ENCODE results near the gene CHRM5. TPM values are rescaled to one million over a fixed set of nuclear protein-coding genes. Genes with fewer than 3 reads are reported as not detected.

Gene CHRM5
- total RNA-seq, 4 donors from 2014 or later, result not detected

DNA sequence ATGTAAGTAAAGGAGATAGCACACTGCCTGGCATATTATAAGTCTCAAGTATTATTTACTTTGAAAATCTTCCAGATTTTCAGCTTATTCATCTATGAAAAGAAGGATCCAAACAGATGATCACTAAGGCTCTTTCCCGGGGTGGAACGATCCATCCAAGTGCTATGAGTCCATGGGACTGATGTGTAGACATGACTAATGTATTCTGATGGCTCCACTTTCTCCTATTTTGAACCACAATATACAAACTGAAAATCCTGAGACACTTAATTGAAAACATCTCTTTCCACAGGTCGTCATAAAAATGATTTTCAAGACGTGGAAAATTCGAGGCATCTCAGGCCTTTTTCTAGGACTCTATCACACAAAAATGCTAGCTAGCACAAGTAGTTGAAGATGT is 33.4 kb upstream of the CHRM5 start:
- Histone ChIP-seq H3K4me3 (no peak overlapping the region), H3K27me3 (no peaks in the 10 kb centered on the region), H3K9me3 (no peaks in the 10 kb centered on the region), H3K36me3 (no peaks in the 10 kb centered on the region), H3K27ac (no peak overlapping the region), H3K4me1 (no peaks in the 10 kb centered on the region)
- 61% methylated on average over 5 of the region's 5 CpGs for WGBS
- TF ChIP-seq CTCF (IDR thresholded peaks at IDR 0.05), result no peak
- no peak for TF ChIP-seq POLR2AphosphoS5 (IDR thresholded peaks at IDR 0.05)
- TF ChIP-seq EP300 (IDR thresholded peaks at IDR 0.05), result no peak
- no peak for TF ChIP-seq POLR2A (IDR thresholded peaks at IDR 0.05)
- DNase-seq (ENCODE audit: low spot score in 2 of 2), result no peak

DNA sequence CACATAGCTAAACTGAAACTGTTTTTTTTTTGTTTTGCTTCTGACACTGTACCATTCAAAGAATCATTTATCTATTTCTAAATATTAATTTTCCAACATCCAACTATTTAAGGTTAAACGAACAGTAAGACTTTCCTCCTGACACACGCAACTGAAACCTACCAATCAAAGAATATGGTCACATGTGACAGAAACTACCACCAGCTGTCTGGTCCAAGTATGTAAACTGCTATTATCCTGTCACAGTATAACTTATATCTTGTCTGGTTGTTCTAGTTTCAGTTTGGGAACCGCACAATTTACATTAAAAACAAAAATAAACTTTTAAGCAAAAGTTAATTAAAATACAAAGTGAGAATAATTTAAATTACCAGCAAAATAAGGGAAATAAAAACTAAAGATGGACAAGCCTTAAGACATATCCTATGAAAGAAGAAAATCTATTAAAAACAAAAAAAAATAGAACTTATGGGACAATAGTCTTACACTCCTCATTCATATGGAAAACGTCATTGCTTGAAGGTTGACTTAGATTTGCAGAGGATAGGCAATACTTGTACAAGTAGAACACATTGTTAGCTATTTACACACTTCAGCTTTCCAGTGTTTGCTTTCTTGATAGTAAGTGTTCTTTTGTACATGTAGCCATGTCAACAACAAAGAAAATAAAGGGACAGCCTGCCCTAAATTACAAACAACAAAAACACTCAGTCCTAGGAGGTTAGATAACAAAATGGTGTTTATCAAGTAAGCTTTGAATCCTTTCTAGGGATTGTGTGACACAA is 26.8 kb upstream of the CHRM5 start:
- no peaks in the 10 kb centered on the region for H3K27me3 ChIP-seq
- no peak overlapping the region for H3K27ac ChIP-seq
- no peaks in the 10 kb centered on the region for H3K36me3 ChIP-seq
- H3K9me3 ChIP-seq, result no peaks in the 10 kb centered on the region
- H3K4me1 ChIP-seq, result no peaks in the 10 kb centered on the region
- WGBS, result 70% methylated on average over 4 of the region's 4 CpGs
- TF ChIP-seq EP300 (IDR thresholded peaks at IDR 0.05) (no peak), CTCF (IDR thresholded peaks at IDR 0.05) (no peak), POLR2AphosphoS5 (IDR thresholded peaks at IDR 0.05) (no peak), POLR2A (IDR thresholded peaks at IDR 0.05) (no peak)
- H3K4me3 ChIP-seq, result no peak overlapping the region
- no peak for DNase-seq (ENCODE audit: low spot score in 2 of 2)

DNA sequence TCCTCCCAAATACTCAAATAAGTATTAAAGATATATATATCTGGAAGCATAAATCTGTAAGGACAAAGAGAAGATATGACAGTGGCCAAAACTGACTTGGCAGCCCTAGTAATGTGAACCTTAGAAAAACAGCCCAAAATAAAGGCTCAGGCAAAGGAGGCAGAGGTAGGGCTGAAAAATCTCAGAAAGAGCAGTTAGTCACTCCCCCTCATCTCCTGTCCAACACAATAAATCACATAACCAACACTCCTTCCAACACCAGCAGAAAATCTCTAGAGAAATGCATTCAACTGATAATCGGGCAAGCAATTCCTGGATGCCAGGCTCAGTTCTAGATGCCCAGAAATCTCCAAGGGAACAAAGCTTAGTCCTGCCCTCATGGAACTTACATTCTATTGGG is 22.1 kb upstream of the CHRM5 start:
- H3K4me1 ChIP-seq, result no peaks in the 10 kb centered on the region
- no peak for DNase-seq (ENCODE audit: low spot score in 2 of 2)
- WGBS, result 91% methylated on average over 1 of the region's 1 CpG
- no peaks in the 10 kb centered on the region for H3K27me3 ChIP-seq
- no peaks in the 10 kb centered on the region for H3K9me3 ChIP-seq
- TF ChIP-seq POLR2AphosphoS5 (IDR thresholded peaks at IDR 0.05), result no peak
- TF ChIP-seq POLR2A (IDR thresholded peaks at IDR 0.05), result no peak
- TF ChIP-seq CTCF (IDR thresholded peaks at IDR 0.05), result no peak
- no peak for TF ChIP-seq EP300 (IDR thresholded peaks at IDR 0.05)
- H3K4me3 ChIP-seq, result no peak overlapping the region
- H3K27ac ChIP-seq, result no peak overlapping the region
- no peaks in the 10 kb centered on the region for H3K36me3 ChIP-seq

DNA sequence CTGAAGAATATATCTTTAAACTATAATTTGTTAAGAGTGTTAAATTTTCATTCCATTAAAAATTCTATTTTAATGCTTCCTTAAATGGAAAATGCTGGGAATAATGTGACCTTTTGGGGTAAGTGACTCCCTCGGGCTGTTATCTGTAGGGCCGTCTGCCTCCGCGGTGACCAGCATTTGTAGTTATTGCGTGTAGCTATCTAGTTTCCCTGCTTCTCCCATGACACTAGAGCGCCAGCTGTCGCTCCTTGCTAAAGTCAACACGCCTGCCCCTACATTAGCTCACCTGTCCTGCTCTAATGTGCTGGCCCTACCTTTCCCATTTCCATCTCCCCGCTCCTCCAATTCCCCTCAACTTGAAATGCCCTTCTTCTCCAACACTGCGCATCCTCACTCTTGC is 12.4 kb upstream of the CHRM5 start:
- no peaks in the 10 kb centered on the region for H3K27me3 ChIP-seq
- no peak overlapping the region for H3K4me3 ChIP-seq
- no peak for DNase-seq (ENCODE audit: low spot score in 2 of 2)
- no peaks in the 10 kb centered on the region for H3K4me1 ChIP-seq
- no peaks in the 10 kb centered on the region for H3K9me3 ChIP-seq
- no peak overlapping the region for H3K27ac ChIP-seq
- TF ChIP-seq CTCF (IDR thresholded peaks at IDR 0.05) (no peak), POLR2A (IDR thresholded peaks at IDR 0.05) (no peak), EP300 (IDR thresholded peaks at IDR 0.05) (no peak), POLR2AphosphoS5 (IDR thresholded peaks at IDR 0.05) (no peak)
- no peaks in the 10 kb centered on the region for H3K36me3 ChIP-seq
- 73% methylated on average over 10 of the region's 10 CpGs for WGBS

GRCh38 chr15:33956397-33956796 is 11.9 kb upstream of the CHRM5 start:
- TF ChIP-seq POLR2AphosphoS5 (IDR thresholded peaks at IDR 0.05) (no peak), EP300 (IDR thresholded peaks at IDR 0.05) (no peak), POLR2A (IDR thresholded peaks at IDR 0.05) (no peak), CTCF (IDR thresholded peaks at IDR 0.05) (no peak)
- H3K27me3 ChIP-seq, result no peaks in the 10 kb centered on the region
- WGBS, result 28% methylated on average over 1 of the region's 1 CpG
- H3K36me3 ChIP-seq, result no peaks in the 10 kb centered on the region
- H3K27ac ChIP-seq, result no peak overlapping the region
- no peak for DNase-seq (ENCODE audit: low spot score in 2 of 2)
- H3K9me3 ChIP-seq, result no peaks in the 10 kb centered on the region
- H3K4me1 ChIP-seq, result no peaks in the 10 kb centered on the region
- H3K4me3 ChIP-seq, result no peak overlapping the region
